ENCODE measurements around the gene PCDH9. TPM values are rescaled to one million over a fixed set of nuclear protein-coding genes. Genes with fewer than 3 reads are reported as not detected.

The PCDH9 gene
- total RNA-seq, 1 experiment from 2014 or later, result 5.8 TPM

DNA sequence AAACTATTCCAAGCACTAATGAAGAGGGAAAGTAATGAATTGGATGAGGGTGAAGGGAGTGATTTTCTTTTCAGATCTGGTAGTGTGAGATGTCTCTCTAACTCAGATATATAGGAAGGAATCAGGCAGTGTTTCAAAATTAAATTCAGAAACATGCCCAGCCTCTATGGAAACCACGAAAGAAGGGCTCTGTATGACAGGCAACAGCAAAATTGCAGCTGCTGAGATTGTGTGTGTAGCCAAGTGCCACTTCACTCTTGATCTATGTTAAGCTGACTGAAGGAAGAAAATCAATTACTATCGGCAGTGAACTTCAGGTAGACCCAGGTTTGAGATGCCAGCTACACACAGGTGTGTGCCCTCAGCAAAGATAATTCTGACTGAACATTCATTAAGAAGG is 387.4 kb downstream of the PCDH9 start:
- H3K27ac ChIP-seq (ENCODE audit: low read depth, low read length, poor library complexity, severe bottlenecking), result no peak overlapping the region
- no TSS peak for BruUV-seq (replicated peaks)
- ChIA-PET POLR2A (ENCODE audit: low non-redundant PET) (no interaction called here), CTCF (no interaction called here)
- intact Hi-C loops (cut with micrococcal nuclease; ENCODE audit: unreplicated experiment), result no loop called here
- no peaks in the 10 kb centered on the region for H3K9me3 ChIP-seq (ENCODE audit: low read depth, low read length, poor library complexity, severe bottlenecking)
- no peak for DNase-seq (ENCODE audit: low spot score)
- no peak overlapping the region for H3K4me3 ChIP-seq (ENCODE audit: low read depth, low read length, poor library complexity, severe bottlenecking)
- H3K4me1 ChIP-seq (ENCODE audit: insufficient read depth, low read length, poor library complexity, severe bottlenecking), result no peaks in the 10 kb centered on the region
- no peak for TF ChIP-seq EZH2 (IDR thresholded peaks at IDR 0.05; ENCODE audit: borderline replicate concordance, low read depth, low read length, poor library complexity, severe bottlenecking)
- TF ChIP-seq, protein P1, sequence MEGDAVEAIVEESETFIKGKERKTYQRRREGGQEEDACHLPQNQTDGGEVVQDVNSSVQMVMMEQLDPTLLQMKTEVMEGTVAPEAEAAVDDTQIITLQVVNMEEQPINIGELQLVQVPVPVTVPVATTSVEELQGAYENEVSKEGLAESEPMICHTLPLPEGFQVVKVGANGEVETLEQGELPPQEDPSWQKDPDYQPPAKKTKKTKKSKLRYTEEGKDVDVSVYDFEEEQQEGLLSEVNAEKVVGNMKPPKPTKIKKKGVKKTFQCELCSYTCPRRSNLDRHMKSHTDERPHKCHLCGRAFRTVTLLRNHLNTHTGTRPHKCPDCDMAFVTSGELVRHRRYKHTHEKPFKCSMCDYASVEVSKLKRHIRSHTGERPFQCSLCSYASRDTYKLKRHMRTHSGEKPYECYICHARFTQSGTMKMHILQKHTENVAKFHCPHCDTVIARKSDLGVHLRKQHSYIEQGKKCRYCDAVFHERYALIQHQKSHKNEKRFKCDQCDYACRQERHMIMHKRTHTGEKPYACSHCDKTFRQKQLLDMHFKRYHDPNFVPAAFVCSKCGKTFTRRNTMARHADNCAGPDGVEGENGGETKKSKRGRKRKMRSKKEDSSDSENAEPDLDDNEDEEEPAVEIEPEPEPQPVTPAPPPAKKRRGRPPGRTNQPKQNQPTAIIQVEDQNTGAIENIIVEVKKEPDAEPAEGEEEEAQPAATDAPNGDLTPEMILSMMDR (conservative IDR thresholded peaks at IDR 0.05; ENCODE audit: low read depth, low read length), result no peak
- no peaks in the 10 kb centered on the region for H3K36me3 ChIP-seq (ENCODE audit: insufficient read depth, low read length, poor library complexity, severe bottlenecking)
- H3K27me3 ChIP-seq (replicated peaks; ENCODE audit: insufficient read depth, low read depth, low read length, poor library complexity), result no peaks in the 10 kb centered on the region

DNA sequence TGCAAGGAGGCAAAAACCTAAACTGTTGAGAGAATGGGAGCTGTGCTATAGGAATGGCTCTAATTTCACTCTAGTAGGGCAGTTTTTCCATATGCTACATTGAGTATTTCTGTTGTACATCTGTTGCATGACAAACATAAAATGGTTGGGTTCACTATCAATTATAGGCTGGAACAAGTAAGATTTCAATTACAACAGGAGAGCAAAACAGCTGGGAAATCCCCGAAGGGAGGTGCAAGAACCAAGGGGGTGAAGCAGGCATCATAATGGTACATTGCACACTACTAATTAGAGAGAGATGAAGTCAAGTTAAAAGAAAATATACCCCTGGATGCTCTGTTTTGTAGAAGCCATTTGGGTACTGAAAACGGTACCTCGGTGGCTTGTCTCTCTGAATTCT is 389.5 kb downstream of the PCDH9 start:
- DNase-seq (ENCODE audit: low spot score), result no peak
- ChIA-PET CTCF (no interaction called here), POLR2A (ENCODE audit: low non-redundant PET) (no interaction called here)
- no peaks in the 10 kb centered on the region for H3K36me3 ChIP-seq (ENCODE audit: insufficient read depth, low read length, poor library complexity, severe bottlenecking)
- H3K27ac ChIP-seq (ENCODE audit: low read depth, low read length, poor library complexity, severe bottlenecking), result no peak overlapping the region
- TF ChIP-seq, protein P1 (conservative IDR thresholded peaks at IDR 0.05; ENCODE audit: low read depth, low read length), result no peak
- TF ChIP-seq EZH2 (IDR thresholded peaks at IDR 0.05; ENCODE audit: borderline replicate concordance, low read depth, low read length, poor library complexity, severe bottlenecking), result no peak
- no peak overlapping the region for H3K4me3 ChIP-seq (ENCODE audit: low read depth, low read length, poor library complexity, severe bottlenecking)
- intact Hi-C loops (cut with micrococcal nuclease; ENCODE audit: unreplicated experiment), result no loop called here
- H3K27me3 ChIP-seq (replicated peaks; ENCODE audit: insufficient read depth, low read depth, low read length, poor library complexity), result no peaks in the 10 kb centered on the region
- no TSS peak for BruUV-seq (replicated peaks)
- H3K9me3 ChIP-seq (ENCODE audit: low read depth, low read length, poor library complexity, severe bottlenecking), result no peaks in the 10 kb centered on the region
- H3K4me1 ChIP-seq (ENCODE audit: insufficient read depth, low read length, poor library complexity, severe bottlenecking), result no peaks in the 10 kb centered on the region

DNA sequence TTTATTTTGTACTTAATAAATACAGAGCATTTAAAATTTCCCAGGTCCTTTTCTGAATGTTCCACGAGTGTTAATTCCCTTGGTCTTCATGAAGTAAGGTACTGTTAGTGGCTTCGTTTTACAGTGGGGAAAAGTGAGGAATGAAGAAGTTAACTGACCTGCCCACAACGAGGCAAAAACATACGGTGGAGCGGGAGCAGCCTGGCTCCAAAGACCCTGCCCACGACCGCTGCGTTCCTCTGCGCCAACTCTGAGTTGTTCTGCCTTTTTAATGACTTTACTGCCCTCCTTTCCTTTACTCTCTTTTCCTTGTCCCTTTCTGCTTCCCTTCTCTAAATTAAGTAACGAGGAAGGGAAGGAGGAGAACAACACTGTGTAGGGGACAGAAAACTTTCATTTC is 392.9 kb downstream of the PCDH9 start:
- H3K36me3 ChIP-seq (ENCODE audit: insufficient read depth, low read length, poor library complexity, severe bottlenecking), result no peaks in the 10 kb centered on the region
- intact Hi-C loops (cut with micrococcal nuclease; ENCODE audit: unreplicated experiment), result no loop called here
- DNase-seq (ENCODE audit: low spot score), result no peak
- H3K9me3 ChIP-seq (ENCODE audit: low read depth, low read length, poor library complexity, severe bottlenecking), result no peaks in the 10 kb centered on the region
- H3K27ac ChIP-seq (ENCODE audit: low read depth, low read length, poor library complexity, severe bottlenecking), result no peak overlapping the region
- no peaks in the 10 kb centered on the region for H3K27me3 ChIP-seq (replicated peaks; ENCODE audit: insufficient read depth, low read depth, low read length, poor library complexity)
- ChIA-PET CTCF (no interaction called here), POLR2A (ENCODE audit: low non-redundant PET) (no interaction called here)
- TF ChIP-seq, protein P1 (conservative IDR thresholded peaks at IDR 0.05; ENCODE audit: low read depth, low read length), result no peak
- TF ChIP-seq EZH2 (IDR thresholded peaks at IDR 0.05; ENCODE audit: borderline replicate concordance, low read depth, low read length, poor library complexity, severe bottlenecking), result no peak
- H3K4me1 ChIP-seq (ENCODE audit: insufficient read depth, low read length, poor library complexity, severe bottlenecking), result peaks cover 6% of the 10 kb centered on the region
- BruUV-seq (replicated peaks), result no TSS peak
- H3K4me3 ChIP-seq (ENCODE audit: low read depth, low read length, poor library complexity, severe bottlenecking), result no peak overlapping the region

All from A673 (cell line).